Measurements from ENCODE around the gene WWTR1. TPM values are rescaled to one million over a fixed set of nuclear protein-coding genes. Genes with fewer than 3 reads are reported as not detected.

Gene WWTR1
- total RNA-seq, 4 donors from 2014 or later: 40.3 to 80.4 (median 67.6) TPM

DNA sequence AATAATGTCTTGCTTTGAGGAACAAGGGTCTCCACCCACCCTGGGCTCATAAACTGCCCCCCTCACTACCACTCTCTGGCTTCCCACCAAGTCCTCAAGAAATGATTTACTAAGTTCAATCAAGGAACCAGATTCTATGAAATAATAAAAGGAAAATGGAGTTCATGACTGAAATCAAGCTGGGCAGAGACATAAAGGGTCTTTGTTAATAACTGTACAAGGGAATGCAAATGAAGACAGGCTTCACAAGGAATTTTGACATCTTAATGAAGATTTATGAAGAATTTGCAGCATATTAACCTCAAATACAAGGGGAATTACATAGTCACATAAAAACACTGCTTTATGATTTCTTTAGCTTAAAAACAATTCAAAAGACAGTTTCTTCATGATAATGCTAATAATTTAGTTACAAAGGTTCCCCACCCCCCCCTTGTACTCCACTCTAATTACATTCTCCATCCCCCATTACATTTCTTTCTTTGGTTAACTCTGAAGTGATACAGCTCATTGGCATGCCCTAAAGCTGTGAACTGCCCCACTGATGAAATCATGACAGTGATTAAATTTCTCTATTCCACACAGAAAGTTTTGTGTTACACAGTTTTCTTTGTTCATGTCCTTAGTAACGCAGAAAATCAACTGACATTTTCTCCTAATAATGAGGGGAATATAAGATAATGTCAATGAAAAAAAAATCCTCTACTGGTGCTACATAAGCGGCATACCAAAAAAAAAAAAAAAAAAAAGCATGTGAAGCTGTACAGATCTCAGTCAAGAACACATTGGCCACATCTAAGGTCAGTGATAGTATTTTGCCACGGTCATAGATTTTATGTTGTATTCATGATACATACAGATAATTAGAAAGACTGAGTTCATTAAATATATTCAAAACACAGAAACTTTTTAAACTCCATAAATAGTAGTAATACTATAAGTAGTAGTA lies 54.4 kb downstream of the WWTR1 start:
- Histone ChIP-seq H3K4me3 (no peak overlapping the region), H3K27me3 (no peaks in the 10 kb centered on the region), H3K36me3 (no peaks in the 10 kb centered on the region), H3K27ac (peak overlapping the region; percentile 6 to 28 (median 18)), H3K9me3 (no peaks in the 10 kb centered on the region), H3K4me1 (peaks cover 0 to 51% (median 19%) of the 10 kb centered on the region in 4 donors)
- TF ChIP-seq, protein P1, sequence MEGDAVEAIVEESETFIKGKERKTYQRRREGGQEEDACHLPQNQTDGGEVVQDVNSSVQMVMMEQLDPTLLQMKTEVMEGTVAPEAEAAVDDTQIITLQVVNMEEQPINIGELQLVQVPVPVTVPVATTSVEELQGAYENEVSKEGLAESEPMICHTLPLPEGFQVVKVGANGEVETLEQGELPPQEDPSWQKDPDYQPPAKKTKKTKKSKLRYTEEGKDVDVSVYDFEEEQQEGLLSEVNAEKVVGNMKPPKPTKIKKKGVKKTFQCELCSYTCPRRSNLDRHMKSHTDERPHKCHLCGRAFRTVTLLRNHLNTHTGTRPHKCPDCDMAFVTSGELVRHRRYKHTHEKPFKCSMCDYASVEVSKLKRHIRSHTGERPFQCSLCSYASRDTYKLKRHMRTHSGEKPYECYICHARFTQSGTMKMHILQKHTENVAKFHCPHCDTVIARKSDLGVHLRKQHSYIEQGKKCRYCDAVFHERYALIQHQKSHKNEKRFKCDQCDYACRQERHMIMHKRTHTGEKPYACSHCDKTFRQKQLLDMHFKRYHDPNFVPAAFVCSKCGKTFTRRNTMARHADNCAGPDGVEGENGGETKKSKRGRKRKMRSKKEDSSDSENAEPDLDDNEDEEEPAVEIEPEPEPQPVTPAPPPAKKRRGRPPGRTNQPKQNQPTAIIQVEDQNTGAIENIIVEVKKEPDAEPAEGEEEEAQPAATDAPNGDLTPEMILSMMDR (IDR thresholded peaks at IDR 0.05): no peak
- TF ChIP-seq POLR2AphosphoS5 (IDR thresholded peaks at IDR 0.05) (no peak), POLR2A (IDR thresholded peaks at IDR 0.05) (no peak), EP300 (IDR thresholded peaks at IDR 0.05; ENCODE audit: low read depth) (no peak)
- no peak for DNase-seq
- in situ Hi-C loops (cut with MboI; ENCODE audit: low pct_ligation_motif_present in 1 of 4, low pct_unique_long_range_greater_than_20kb in 1 of 4, low sequenced_read_pairs in 3 of 4): no loop called here
- intact Hi-C loops (cut with DNase I; ENCODE audit: low total_unique reads): no loop called here
- 76 to 85% methylated on average over 3 of the region's 3 CpGs for WGBS, 2 donors (ENCODE audit: low coverage in 1 of 2)

DNA sequence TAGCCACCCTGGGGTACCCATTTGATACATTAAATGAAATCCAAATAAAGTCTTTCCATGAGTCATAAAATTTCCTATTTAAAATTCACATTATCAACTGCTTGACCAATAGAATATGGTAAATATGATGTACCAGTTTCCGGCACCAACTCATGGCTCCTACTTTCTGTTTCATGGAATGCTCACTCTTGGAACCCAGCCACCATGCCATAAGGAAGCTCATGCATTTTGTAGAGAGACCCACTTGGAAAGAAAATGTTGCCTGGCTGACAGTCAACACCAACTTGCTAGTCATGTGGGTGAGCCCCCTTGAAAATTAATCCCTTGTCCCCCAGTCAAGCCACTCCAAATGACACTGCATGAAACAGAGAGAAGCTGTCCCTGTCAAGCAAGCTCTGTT lies 57.2 kb downstream of the WWTR1 start:
- Histone ChIP-seq H3K36me3 (no peaks in the 10 kb centered on the region), H3K27me3 (no peaks in the 10 kb centered on the region), H3K9me3 (no peaks in the 10 kb centered on the region), H3K4me1 (peaks cover 0 to 49% (median 23%) of the 10 kb centered on the region in 4 donors), H3K4me3 (no peak overlapping the region), H3K27ac (no peak overlapping the region)
- WGBS, 2 donors (ENCODE audit: low coverage in 1 of 2): 47 to 50% methylated on average over 1 of the region's 1 CpG
- in situ Hi-C loops (cut with MboI; ENCODE audit: low pct_ligation_motif_present in 1 of 4, low pct_unique_long_range_greater_than_20kb in 1 of 4, low sequenced_read_pairs in 3 of 4) (no loop called here), intact Hi-C loops (cut with DNase I; ENCODE audit: low total_unique reads) (no loop called here)
- TF ChIP-seq POLR2AphosphoS5 (IDR thresholded peaks at IDR 0.05): no peak
- no peak for DNase-seq

DNA sequence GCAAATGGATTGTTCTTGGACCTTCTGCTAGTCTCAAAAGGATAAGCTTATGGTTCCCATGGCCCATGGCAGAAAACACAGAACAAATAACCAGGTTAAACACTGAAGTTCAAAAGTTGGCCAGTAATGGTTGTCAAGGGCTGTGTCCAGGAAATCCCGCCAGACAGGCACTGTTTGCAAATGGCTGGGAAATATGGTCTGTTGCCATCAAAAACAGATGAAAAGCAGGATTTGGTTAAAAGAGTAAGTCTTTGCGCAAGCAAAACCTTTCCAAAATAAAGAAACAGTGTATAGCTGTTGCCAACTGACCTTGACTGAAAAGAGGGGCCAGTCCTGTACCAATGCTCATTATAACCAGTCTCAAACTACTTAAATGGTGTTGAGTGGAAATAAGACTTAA lies 58.6 kb downstream of the WWTR1 start:
- in situ Hi-C loops (cut with MboI; ENCODE audit: low pct_ligation_motif_present in 1 of 4, low pct_unique_long_range_greater_than_20kb in 1 of 4, low sequenced_read_pairs in 3 of 4) (no loop called here), intact Hi-C loops (cut with DNase I; ENCODE audit: low total_unique reads) (no loop called here)
- Histone ChIP-seq H3K36me3 (no peaks in the 10 kb centered on the region), H3K4me1 (peaks cover 0 to 40% (median 16%) of the 10 kb centered on the region in 4 donors), H3K9me3 (no peaks in the 10 kb centered on the region), H3K4me3 (no peak overlapping the region), H3K27me3 (no peaks in the 10 kb centered on the region), H3K27ac (no peak overlapping the region)
- TF ChIP-seq POLR2AphosphoS5 (IDR thresholded peaks at IDR 0.05) (no peak), EP300 (IDR thresholded peaks at IDR 0.05; ENCODE audit: low read depth) (no peak)
- 88 to 92% methylated on average over 2 of the region's 2 CpGs for WGBS, 2 donors (ENCODE audit: low coverage in 1 of 2)
- DNase-seq: no peak

DNA sequence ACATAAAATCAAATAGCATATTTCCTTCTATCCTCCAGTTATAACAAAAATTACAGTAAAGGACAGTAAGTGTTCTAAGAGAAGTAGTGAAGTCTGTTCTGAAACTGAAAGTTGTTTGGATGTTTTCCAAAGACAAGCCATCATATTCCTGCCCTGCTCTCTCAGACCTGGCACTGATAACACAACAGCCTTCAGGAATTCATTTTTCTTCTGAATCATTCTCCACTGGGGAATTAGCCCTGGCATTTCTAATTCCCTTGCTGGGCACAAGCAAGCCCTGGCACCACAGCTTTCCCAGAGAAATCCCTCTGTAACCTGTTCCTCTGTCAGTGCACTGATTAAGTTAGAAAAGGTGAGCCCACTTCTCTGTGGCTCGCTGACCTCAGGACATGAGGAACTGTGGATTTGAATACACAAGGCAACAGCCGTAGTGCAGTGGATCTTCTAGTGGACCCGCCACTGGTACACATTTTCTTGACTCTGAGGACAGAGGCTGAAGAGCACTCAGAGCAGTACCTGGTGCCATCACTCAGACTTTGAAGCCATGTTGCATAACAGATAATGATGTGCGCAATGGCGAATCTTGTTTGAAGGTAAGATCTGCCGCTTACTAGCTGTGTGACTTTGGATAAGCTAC lies 61.6 kb downstream of the WWTR1 start:
- Histone ChIP-seq H3K27ac (peak overlapping the region in 1 of 4 donors; percentile 10), H3K4me1 (peaks cover 0 to 24% (median 4%) of the 10 kb centered on the region in 4 donors), H3K9me3 (no peaks in the 10 kb centered on the region), H3K36me3 (no peaks in the 10 kb centered on the region), H3K4me3 (no peak overlapping the region), H3K27me3 (no peaks in the 10 kb centered on the region)
- DNase-seq: no peak
- in situ Hi-C loops (cut with MboI; ENCODE audit: low pct_ligation_motif_present in 1 of 4, low pct_unique_long_range_greater_than_20kb in 1 of 4, low sequenced_read_pairs in 3 of 4): no loop called here
- intact Hi-C loops (cut with DNase I; ENCODE audit: low total_unique reads): no loop called here
- 88 to 94% methylated on average over 3 to 6 of the region's 6 CpGs for WGBS, 2 donors (ENCODE audit: low coverage in 1 of 2)
- TF ChIP-seq EP300 (IDR thresholded peaks at IDR 0.05; ENCODE audit: low read depth) (no peak), POLR2A (IDR thresholded peaks at IDR 0.05) (no peak), POLR2AphosphoS5 (IDR thresholded peaks at IDR 0.05) (no peak)
- TF ChIP-seq, protein P1 (IDR thresholded peaks at IDR 0.05): no peak
